NCI-H524 treated with DMSO at 0.1 percent for 48 hours (cell line): ENCODE results near the gene ANGPTL1.

ENCODE experiments used
- DNase-seq: peaks from one replicate; lab custom pipeline; 2025; lab: John Stamatoyannopoulos, UW

Gene ANGPTL1

GRCh38 chr1:178870944-178871343 is at the start of gene ANGPTL1:
TSS of gene ANGPTL1 (minus strand) at chr1:178871077. CDS start at chr1:178865776, 5,301 bp downstream.
- DNase-seq = no peak

GRCh38 chr1:178919581-178919980 is 48.7 kb upstream of the ANGPTL1 start:
- DNase-seq = no peak

GRCh38 chr1:178918955-178919354 is 48.1 kb upstream of the ANGPTL1 start:
- no peak for DNase-seq

GRCh38 chr1:178918308-178918707 is 47.4 kb upstream of the ANGPTL1 start:
- no peak for DNase-seq

GRCh38 chr1:178916448-178917174 is 45.7 kb upstream of the ANGPTL1 start:
- no peak for DNase-seq

- no peak for DNase-seq
These were observed 41.7 kb upstream of the ANGPTL1 start for GRCh38 chr1:178912597-178912996.

- DNase-seq = no peak
These were observed 39.1 kb upstream of the ANGPTL1 start for GRCh38 chr1:178910023-178910422.

- DNase-seq = no peak
These were observed 37.5 kb upstream of the ANGPTL1 start for GRCh38 chr1:178908358-178908757.

- DNase-seq = no peak
These were observed 30.7 kb upstream of the ANGPTL1 start for GRCh38 chr1:178901482-178902125.

- no peak for DNase-seq
These were observed 28.5 kb upstream of the ANGPTL1 start for GRCh38 chr1:178899402-178899801.

GRCh38 chr1:178898401-178898800 is 27.5 kb upstream of the ANGPTL1 start:
- DNase-seq = no peak

GRCh38 chr1:178895928-178896327 is 25.1 kb upstream of the ANGPTL1 start:
- DNase-seq = no peak

GRCh38 chr1:178886551-178886950 is 15.7 kb upstream of the ANGPTL1 start:
- no peak for DNase-seq

GRCh38 chr1:178885869-178886268 is 15.0 kb upstream of the ANGPTL1 start:
- no peak for DNase-seq

GRCh38 chr1:178881950-178882349 is 11.1 kb upstream of the ANGPTL1 start:
- no peak for DNase-seq

- DNase-seq = no peak
These were observed 7.0 kb upstream of the ANGPTL1 start for GRCh38 chr1:178877896-178878295.

GRCh38 chr1:178875936-178876335 is 5.1 kb upstream of the ANGPTL1 start:
- DNase-seq = no peak

GRCh38 chr1:178874966-178875365 is 4.1 kb upstream of the ANGPTL1 start:
- DNase-seq = no peak

- no peak for DNase-seq
These were observed 859 bp upstream of the ANGPTL1 start for GRCh38 chr1:178871551-178872320.

GRCh38 chr1:178870221-178870620 is 656 bp downstream of the ANGPTL1 start:
- no peak for DNase-seq

GRCh38 chr1:178869119-178869697 is 1.7 kb downstream of the ANGPTL1 start:
- no peak for DNase-seq

GRCh38 chr1:178868706-178869105 is 2.2 kb downstream of the ANGPTL1 start:
- no peak for DNase-seq

GRCh38 chr1:178867670-178868069 is 3.2 kb downstream of the ANGPTL1 start:
- no peak for DNase-seq
